Mononuclear cell (primary cell): ENCODE data around the gene SFT2D1. TPM values are rescaled to one million over a fixed set of nuclear protein-coding genes. Genes with fewer than 3 reads are reported as not detected.

ENCODE experiments used
- H3K27me3 ChIP-seq: 2 replicates; pipeline ENCODE4 v1.6.0; 2011; ENCODE audit warnings: low read length, control low read depth; ENCODE audit not compliant: insufficient read depth
- H3K4me1 ChIP-seq: 2 replicates; pipeline ENCODE4 v1.5.1; 2011; ENCODE audit warnings: mild to moderate bottlenecking, low read length, control low read depth; ENCODE audit not compliant: insufficient read depth
- H3K4me3 ChIP-seq: 2 replicates; pipeline ENCODE4 v1.5.1; 2011; ENCODE audit warnings: mild to moderate bottlenecking, low read length, moderate library complexity
- H3K9me3 ChIP-seq: 2 replicates; pipeline ENCODE4 v1.5.1; 2011; ENCODE audit warnings: low read depth, mild to moderate bottlenecking, control low read depth, low read length
- total RNA-seq: library from RNA; depleted of rRNA; stranded (reverse); fragments of >200 nt; gene quantifications from one replicate; pipeline ENCODE4 v1.2.3, GENCODE V29; 2012

The SFT2D1 gene
- total RNA-seq, 1 donor, result 14.2 TPM

DNA sequence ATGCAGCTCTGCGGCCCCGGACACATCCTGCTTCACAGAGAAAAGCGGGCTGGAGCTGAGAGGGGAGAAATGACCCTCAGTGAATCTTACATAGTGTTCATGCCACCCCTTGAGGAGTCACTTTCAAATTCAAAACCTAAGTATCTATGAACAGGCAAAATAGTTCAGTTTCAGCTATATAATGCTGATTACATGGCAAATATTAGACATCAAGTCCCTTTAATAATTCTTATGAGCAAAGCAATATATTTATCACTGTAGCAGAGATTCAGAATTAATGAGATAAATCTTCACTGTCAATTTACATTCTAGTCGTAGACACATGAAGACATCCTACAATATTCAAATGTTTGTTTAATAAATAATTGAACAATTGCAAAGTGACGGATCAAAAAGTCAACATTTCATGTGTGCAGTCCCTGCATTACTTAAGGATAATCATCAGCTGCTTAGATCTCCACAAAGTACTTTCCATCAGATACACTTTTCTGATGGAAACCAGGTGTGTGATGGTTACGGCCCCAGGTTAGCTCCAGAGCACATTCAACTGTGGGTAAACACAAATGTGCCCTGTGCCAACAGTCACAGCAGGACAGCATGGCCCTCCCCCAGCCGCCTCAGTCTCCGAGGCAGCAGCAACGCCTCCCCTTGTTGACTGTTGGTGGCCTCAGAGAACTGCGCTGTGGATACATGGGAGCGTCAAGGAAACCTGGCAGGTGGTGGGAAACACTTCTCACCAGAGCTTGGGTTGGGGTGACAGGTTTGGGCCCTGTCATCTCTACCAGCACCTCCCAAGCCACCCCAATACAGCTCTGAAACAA is 33.4 kb downstream of the SFT2D1 start:
- no peak overlapping the region for H3K4me3 ChIP-seq
- H3K9me3 ChIP-seq, result no peaks in the 10 kb centered on the region
- peaks cover 50% of the 10 kb centered on the region for H3K27me3 ChIP-seq

DNA sequence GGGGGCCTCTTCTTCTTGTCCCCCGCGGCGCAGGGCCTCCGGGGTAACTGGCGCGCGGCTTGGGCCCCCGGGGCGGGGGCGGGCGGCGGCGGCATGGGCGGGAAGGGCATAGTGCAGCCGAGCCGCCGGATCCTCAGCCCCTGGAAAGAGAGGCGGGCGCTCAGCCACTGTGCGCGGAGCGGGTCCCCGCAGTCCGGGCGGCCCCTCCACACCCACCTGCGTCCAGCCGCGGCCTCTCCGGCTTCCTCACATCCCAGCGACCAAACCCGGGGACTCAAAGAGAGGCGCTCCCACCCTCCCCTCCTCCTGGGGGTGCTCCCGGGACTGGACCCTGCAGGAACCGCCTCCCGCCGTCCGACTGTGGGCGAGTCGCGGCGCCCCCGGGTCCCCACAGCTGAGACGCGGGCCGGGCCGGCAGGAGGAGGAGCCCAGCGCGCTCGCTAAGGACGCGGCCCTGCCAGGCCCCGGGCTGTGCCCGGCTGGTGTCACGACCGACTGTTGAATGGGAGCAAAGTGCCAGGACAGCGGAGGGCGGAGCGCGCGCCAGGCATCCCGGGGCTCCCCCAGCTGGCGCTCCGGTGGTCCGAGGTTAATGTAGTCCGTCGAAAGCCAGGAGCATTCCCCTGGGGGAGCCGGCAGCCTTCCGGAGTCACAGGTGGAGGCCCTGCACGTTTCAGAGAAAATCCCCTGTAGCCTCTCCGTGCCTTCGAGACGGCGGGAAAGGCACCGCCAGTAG is 34.1 kb downstream of the SFT2D1 start, which contains the start of gene PRR18:
TSS of gene PRR18 (minus strand) at position 360 of the 736 bp plus-strand sequence. CDS start at position 110, 250 bp downstream.
- Histone ChIP-seq H3K27me3 (peaks cover 51% of the 10 kb centered on the region), H3K4me3 (no peak within 1 kb of the TSS), H3K9me3 (no peaks in the 10 kb centered on the region), H3K4me1 (peaks cover 7% of the 10 kb centered on the region)

More for the DNA sequence above, 33.4 kb downstream of the SFT2D1 start:
- peaks cover 7% of the 10 kb centered on the region for H3K4me1 ChIP-seq

DNA sequence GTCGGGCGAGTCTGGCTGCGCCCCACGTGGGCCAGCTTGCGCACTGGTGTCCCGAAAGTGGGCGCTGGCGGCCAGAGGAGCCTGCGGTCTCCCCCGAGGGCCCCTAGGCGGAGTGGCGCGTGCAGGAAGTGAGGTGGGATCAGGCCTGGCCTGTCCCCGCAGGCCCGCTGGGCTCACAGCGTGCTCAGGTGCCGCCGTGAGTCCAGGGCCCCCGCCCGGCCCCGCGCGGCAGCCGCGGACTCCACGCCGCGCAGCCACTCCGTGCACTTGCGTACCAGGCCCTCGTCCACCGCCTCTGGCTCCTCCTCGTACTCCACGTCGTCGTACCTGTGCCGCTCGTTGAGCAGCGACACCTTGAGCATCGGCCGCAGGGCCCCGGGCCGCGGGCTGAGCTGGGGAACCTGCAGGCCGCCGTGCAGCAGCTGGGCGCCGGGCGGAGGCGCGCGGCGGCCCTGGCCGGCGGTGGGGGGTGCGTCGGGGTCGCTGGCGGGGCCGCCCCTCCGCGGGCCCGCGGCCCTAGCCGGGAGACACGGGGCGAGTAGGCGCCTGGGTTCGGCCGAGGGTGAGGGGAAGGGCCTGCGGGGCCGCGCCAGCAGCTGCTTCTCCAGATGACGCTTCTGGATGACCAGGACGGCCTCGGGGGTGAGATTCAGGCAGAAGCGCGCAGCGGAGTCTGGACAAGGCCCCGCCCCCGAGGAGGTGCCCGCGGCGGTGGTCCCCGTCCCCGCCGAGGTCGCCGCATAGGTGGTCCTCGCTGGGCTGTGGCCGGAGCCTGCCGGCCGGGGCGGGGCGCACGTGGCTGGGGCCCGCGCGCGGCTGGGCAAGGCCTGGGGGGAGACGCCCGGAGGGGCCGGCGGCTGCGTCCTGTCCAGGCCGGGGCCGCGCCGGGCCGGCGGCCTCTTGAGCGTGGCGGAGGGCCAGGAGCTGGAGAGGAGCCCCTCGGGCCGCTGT is 35.0 kb downstream of the SFT2D1 start:
- H3K4me3 ChIP-seq, result no peak overlapping the region
- H3K27me3 ChIP-seq, result peaks cover 51% of the 10 kb centered on the region
- H3K4me1 ChIP-seq, result peaks cover 7% of the 10 kb centered on the region
- H3K9me3 ChIP-seq, result no peaks in the 10 kb centered on the region

- Histone ChIP-seq H3K9me3 (no peaks in the 10 kb centered on the region), H3K27me3 (peaks cover 51% of the 10 kb centered on the region), H3K4me3 (no peak overlapping the region), H3K4me1 (peaks cover 7% of the 10 kb centered on the region)
Measured at GRCh38 chr6:166306378-166307081, 35.8 kb downstream of the SFT2D1 start.

DNA sequence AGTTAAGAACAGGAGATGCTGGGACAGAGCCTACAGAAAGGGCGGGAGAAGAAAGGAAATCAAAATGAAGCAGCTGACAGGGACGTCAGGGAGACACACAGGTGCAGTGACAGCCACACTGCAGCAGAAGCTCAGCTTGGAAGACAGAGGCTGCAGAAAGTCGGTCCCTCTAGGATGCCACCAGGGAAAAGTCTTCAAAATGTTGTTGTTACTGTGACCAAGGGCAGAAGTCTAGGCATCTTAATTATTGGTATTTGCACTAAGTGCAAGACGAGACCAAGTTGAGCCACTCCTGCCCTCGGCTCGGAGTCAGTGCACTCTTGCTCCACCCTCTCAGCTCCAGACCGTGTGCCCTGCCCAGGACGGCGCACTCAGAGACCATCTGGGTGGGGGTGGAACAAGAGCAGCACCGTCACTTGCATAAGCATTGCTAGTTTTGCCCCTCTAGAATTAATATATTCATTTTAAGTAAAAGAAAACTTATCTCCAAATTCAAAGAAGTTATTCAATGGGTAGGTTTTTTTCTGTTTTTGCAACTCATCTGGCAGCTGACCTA is 36.7 kb downstream of the SFT2D1 start:
- Histone ChIP-seq H3K4me1 (peaks cover 7% of the 10 kb centered on the region), H3K27me3 (peaks cover 51% of the 10 kb centered on the region), H3K9me3 (no peaks in the 10 kb centered on the region), H3K4me3 (no peak overlapping the region)

DNA sequence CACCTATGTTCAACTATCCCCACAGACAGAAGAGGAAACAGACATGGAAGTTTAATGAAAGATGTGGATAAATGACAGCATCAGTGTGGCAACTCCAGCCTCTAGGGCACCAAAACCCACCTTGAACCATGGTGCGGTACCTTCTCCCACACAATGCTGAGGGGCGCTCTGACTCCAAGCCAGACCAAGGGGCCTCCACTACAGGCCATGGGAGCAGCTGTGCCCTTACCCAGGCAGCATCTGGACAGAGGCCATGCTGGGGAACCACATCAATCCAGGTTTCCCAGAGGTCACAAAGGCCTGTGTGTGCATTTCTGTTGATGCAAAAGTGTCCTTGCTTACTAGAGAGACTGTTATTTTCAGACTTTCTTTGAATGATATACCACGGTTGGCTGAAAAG is 38.2 kb downstream of the SFT2D1 start:
- peaks cover 7% of the 10 kb centered on the region for H3K4me1 ChIP-seq
- no peak overlapping the region for H3K4me3 ChIP-seq
- H3K27me3 ChIP-seq, result peaks cover 41% of the 10 kb centered on the region
- H3K9me3 ChIP-seq, result no peaks in the 10 kb centered on the region

DNA sequence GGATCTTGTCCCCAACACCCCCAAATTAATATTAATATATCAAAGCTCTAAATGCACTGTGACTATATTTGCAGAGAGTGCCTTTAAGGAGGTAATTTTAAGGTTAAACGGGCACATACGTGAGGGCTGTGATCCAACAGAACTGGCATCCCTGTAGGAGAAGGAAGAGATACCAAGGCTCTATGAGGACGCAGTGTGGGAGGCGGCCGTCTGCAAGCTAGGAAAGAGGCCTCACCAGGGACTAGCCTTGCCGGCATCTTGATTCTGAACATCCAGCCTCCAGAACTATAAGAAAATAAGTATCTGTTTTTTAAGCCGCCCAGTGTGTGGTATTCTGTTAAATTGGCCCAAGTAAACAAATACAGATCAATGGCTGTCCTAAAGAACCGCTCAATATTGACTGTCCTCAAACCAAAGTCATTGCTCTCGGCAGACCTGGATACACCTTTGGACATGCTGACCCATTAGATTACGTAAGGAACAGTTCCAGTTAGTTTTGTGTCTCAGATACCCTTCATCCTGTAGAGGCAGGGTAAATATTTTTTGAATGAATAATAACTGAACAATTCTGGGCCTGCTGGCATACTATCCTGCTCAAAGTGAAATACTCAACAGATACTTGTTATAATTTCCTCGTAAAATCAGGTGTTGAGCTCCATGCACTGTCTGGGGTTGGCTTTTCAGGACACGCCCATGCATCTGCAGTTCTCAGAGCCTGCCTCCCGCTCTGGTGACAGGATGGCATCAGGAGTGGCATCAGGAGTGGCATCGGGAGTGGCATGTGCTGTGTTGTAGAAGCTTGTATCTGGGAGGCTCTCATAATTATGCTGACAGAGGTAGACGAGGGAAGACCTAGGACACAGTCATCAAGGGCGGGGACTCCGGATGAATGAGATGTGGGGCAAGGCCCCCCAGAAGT is 40.5 kb downstream of the SFT2D1 start:
- Histone ChIP-seq H3K9me3 (no peaks in the 10 kb centered on the region), H3K4me3 (no peak overlapping the region), H3K27me3 (peaks cover 27% of the 10 kb centered on the region), H3K4me1 (no peaks in the 10 kb centered on the region)

DNA sequence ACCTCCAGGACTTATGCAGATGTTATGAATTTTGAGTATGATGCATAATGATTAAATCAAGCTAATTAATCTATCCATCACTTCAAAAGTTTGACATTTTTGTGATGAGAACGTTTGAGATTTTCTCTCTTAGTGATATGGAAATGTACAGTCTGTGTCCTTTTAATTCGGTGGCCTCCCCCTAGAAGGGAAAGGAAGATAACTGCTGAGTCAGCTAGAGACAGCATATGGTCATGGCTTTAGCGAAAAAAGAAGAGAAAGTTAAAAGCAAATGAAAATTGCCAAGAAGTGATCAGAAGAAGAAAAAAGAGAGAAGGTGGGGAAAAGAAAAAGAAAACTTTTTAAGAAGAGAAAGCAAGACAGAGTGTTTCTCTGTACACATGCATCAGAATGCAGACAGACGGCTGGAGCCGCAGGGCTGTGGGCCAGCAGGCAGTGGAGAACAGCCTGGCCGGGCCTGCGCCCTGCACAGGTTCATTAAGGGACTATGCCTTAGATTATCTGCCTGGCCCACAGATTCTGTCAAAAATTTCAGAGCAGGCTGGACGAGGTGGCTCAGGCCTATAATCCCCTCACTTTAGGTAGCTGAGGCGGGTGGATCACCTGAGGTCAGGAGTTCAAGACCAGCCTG is 41.9 kb downstream of the SFT2D1 start:
- peaks cover 13% of the 10 kb centered on the region for H3K27me3 ChIP-seq
- no peaks in the 10 kb centered on the region for H3K4me1 ChIP-seq
- H3K9me3 ChIP-seq, result no peaks in the 10 kb centered on the region
- no peak overlapping the region for H3K4me3 ChIP-seq

GRCh38 chr6:166297606-166298005 is 44.7 kb downstream of the SFT2D1 start:
- no peak overlapping the region for H3K4me3 ChIP-seq
- no peaks in the 10 kb centered on the region for H3K4me1 ChIP-seq
- no peaks in the 10 kb centered on the region for H3K9me3 ChIP-seq
- no peaks in the 10 kb centered on the region for H3K27me3 ChIP-seq

DNA sequence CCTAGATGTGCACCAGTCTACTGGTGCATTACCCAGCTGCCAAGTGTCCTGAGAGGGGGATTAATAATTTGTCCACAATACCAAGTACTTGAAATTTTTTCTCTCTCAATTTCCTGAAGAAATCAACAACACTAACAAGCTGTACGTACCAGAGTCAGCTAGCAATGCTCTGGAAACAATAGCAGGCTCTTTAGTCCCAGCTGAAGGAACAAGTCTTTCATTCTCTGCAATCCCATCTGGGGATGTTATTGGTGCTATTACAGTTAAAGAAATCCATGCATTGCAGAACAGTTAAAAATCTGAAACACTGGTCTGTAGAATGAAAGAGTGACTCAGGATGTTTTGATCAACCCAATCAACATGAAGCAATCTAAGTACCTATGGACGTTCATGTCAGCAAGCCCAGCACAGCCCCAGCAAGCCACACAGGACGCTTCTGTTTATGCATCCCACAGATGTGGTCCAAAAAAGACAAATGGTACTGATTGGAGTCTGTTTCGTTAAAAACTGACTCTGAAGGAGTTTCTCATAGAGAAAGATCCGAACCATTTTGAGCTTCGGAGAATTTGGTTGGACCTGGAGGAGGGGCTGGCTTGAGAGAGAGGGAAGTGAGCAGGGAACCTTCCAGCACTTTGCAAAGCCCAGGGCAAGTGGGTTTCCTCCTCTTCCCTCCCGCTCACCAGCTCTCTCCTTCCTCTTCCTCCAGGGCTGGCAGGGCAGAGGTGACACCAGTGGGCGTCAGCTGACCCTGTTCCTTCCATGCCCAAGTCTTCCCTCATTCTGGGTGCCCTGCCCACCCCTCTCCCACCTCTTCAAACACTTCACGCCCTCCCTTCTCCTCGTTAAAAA is 46.1 kb downstream of the SFT2D1 start:
- no peaks in the 10 kb centered on the region for H3K9me3 ChIP-seq
- H3K27me3 ChIP-seq, result no peaks in the 10 kb centered on the region
- H3K4me1 ChIP-seq, result no peaks in the 10 kb centered on the region
- no peak overlapping the region for H3K4me3 ChIP-seq

- Histone ChIP-seq H3K27me3 (no peaks in the 10 kb centered on the region), H3K4me1 (no peaks in the 10 kb centered on the region), H3K4me3 (no peak overlapping the region), H3K9me3 (no peaks in the 10 kb centered on the region)
Measured at GRCh38 chr6:166293731-166294584, 48.4 kb downstream of the SFT2D1 start.
